GM10248 (cell line): ENCODE data around the gene SDSL.
A peak's percentile ranks its signal among the peaks of the same experiment; 100 is the strongest.

Experiments
- CTCF ChIA-PET: fragments of 300-600 bp; sonication (Branson Sonifier 250); formaldehyde crosslinking; extraction: SDS; loops from one replicate; lab custom pipeline; 2021; ENCODE audit warnings: antibody characterized with exemption; lab: Yijun Ruan, JAX
- POLR2A ChIA-PET: fragments of 350-650 bp; sonication (Branson Sonifier 250); formaldehyde crosslinking; extraction: SDS; loops from one replicate; lab custom pipeline; 2020; ENCODE audit warnings: antibody characterized with exemption; lab: Yijun Ruan, JAX
- DNase-seq: peaks from one replicate; pipeline ENCODE4 v3.0.0; 2012; ENCODE audit errors: extremely low spot score
- CTCF ChIP-seq: IDR thresholded peaks from 2 replicates; pipeline ENCODE4 v1.5.1; 2012; ENCODE audit warnings: mild to moderate bottlenecking, low read depth; ENCODE audit errors: extremely low read depth, missing control alignments, control extremely low read depth

The SDSL gene

GRCh38 chr12:113437729-113438100 is 15.5 kb downstream of the SDSL start:
- ChIA-PET POLR2A (no interaction called here), CTCF (no interaction called here)
- no peak for DNase-seq
- TF ChIP-seq CTCF = no peak

- ChIA-PET CTCF (no interaction called here), POLR2A (no interaction called here)
- DNase-seq = no peak
- no peak for TF ChIP-seq CTCF
Observed at GRCh38 chr12:113438523-113439300, 16.5 kb downstream of the SDSL start.

- POLR2A ChIA-PET = no interaction called here
- no peak for TF ChIP-seq CTCF
- CTCF ChIA-PET = no interaction called here
Observed at GRCh38 chr12:113439301-113439597, 17.1 kb downstream of the SDSL start.

GRCh38 chr12:113439606-113440030 is 17.4 kb downstream of the SDSL start:
- TF ChIP-seq CTCF = peak; percentile 49
- peak; percentile 53 for DNase-seq
- CTCF ChIA-PET = interaction anchor here (1.0 to 1.4 kb wide), 2 partner anchors 10 to 15 kb away, joined by 3 to 6 read pairs; no protein-coding TSS in a partner anchor
- POLR2A ChIA-PET = no interaction called here

More at GRCh38 chr12:113439301-113439597, 17.1 kb downstream of the SDSL start:
- no peak for DNase-seq

- POLR2A ChIA-PET = no interaction called here
Observed at GRCh38 chr12:113440336-113440735, 18.2 kb downstream of the SDSL start.

More at GRCh38 chr12:113440336-113440735, 18.2 kb downstream of the SDSL start:
- no peak for TF ChIP-seq CTCF
- CTCF ChIA-PET = interaction anchor here (1.0 to 1.4 kb wide), 2 partner anchors 9 to 15 kb away, joined by 3 to 6 read pairs; no protein-coding TSS in a partner anchor
- no peak for DNase-seq
